GM21723 (cell line): ENCODE measurements around the gene FXR2.
A peak's percentile ranks its signal among the peaks of the same experiment; 100 is the strongest.

Experiments used
- ATAC-seq: cut with Tn5 transposase; IDR thresholded peaks from one replicate; pipeline ENCODE4 v1.9.1; 2021; ENCODE audit warnings: mild to moderate bottlenecking, moderate library complexity; ENCODE audit not compliant: unreplicated experiment

FXR2 gene

DNA sequence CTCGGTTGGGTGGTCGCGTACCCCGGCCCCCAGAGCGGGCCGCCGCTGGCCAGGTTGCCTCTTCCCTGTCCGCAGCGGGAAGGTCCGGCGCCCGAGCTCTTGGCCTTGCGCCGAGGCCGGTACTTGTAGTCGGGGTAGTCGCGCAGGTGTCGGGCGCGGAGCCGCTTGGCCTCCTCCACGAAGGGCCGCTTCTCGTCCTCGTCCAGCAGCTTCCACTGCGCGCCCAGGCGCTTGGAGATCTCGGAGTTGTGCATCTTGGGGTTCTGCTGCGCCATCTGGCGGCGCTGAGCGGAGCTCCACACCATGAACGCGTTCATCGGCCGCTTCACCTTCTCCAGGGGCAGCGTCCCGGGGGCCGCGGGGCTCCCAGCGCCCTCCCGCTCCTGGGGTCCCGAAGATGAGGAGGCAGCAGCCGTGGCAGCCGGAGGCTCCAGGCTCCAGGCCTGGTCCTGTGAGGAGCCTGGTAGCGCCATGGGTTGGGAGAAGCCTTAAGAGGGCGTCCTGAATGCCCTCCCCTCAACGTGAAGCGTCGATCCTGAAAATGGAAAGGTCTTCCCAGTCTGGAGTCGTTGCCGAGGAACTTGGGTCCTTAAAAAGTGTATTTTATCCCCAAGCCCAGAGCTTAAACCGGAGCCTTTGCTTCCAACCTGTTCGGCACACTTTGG, 25.4 kb downstream of the FXR2 start:
- no peak for ATAC-seq

GRCh38 chr17:7588553-7589203, 26.0 kb downstream of the FXR2 start:
- no peak for ATAC-seq

DNA sequence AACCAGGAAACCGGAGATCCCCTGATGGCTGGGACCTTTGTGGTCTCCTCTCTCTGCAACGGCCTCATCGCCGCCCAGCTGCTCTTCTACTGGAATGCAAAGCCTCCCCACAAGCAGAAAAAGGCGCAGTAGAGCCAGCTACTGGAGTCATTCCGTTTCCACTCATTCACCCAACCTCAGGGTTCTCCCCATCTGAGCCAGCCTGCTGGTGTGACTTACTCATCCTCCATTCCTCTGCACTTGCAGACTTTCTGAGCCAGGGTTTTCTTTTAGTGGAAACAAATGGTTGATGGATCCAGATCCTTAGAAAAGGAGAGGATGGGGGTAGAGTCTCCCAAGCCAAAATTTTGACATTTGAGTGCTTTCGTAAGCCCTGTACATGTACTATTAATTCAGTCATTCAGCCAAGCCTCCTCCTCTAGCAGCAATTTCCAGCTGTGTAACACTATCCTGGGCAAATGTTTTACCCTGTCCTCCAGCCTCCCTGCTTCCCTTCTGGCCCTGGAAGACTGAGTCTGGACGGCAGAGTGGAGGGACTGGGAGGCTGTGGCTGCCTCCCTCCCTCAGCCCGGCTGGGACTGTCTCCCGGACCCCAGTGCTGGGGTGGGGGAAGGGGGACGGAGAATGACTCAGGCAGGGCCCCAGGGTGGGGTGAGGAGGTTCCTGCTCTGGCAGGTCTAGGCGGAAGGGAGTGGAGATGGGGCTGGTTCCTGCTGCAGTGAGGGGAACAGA, 27.1 kb downstream of the FXR2 start:
- ATAC-seq: no peak

DNA sequence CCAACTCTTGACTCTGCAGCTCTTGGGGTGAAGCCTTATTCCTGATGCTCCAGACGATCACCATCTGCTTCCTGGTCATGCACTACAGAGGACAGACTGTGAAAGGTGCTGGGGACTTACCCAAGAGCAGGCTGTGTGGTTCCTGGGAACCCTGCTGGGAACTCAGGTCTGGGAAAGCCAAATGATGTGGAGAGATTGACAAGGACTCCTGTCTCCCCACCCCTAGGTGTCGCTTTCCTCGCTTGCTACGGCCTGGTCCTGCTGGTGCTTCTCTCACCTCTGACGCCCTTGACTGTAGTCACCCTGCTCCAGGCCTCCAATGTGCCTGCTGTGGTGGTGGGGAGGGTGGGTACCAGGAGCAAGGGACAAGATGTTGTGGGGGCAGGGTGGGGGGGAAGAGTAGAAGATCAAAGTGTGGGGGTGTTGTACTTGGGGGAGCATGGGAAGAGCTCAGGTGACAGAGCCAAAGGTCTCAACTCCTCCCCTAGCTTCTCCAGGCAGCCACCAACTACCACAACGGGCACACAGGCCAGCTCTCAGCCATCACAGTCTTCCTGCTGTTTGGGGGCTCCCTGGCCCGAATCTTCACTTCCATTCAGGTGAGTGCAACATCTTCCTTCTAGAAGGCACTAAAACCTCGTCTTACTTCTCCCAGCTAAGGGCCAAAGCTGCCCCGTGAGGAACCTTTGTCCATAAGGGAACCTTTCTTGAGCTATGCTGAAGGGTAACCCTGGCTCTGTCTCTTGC, 27.9 kb downstream of the FXR2 start:
- ATAC-seq: no peak

DNA sequence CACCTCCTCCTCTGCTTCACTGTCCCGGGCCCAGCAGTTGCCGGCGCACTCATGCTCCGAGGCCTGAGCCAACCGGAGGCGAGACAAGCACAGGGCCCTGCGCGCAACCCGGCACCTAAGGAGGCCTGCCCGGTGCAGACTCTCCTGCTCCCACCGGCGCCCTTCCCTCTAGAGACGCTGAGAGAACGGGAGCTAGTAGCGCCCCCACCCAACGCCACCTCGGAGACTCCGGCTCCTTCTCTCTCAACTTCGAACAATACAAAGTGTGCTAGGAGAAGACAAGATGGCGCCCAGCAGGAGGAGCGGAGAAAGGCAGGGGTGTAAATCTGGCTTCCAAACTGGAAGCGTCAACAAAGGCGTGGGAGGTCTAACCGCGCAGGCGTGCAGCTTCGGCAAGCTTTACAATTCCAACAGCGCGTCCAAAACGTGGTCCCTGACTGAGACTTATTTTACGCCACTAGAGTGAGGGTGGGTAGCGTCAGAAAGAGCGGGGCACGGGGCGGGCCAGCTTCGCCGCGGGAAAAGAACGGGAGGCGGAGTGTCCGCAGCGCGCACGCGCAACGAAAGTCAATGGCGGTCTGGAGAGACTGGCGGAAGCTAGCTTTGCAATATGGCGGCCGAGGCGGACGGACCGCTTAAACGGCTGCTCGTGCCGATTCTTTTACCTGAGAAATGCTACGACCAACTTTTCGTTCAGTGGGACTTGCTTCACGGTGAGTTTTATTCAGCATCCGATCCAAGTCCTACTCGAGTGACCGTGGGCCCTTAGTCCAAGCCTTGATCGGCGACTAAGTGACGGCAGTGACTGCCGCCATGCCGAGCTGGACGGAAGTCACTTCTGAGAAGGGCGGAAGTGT, 31.2 kb downstream of the FXR2 start, which contains the start of gene MPDU1:
TSS of gene MPDU1 (plus strand) at position 600 of the 857 bp plus-strand sequence. CDS start at position 611, 11 bp downstream.
- peak; percentile 68 for ATAC-seq

DNA sequence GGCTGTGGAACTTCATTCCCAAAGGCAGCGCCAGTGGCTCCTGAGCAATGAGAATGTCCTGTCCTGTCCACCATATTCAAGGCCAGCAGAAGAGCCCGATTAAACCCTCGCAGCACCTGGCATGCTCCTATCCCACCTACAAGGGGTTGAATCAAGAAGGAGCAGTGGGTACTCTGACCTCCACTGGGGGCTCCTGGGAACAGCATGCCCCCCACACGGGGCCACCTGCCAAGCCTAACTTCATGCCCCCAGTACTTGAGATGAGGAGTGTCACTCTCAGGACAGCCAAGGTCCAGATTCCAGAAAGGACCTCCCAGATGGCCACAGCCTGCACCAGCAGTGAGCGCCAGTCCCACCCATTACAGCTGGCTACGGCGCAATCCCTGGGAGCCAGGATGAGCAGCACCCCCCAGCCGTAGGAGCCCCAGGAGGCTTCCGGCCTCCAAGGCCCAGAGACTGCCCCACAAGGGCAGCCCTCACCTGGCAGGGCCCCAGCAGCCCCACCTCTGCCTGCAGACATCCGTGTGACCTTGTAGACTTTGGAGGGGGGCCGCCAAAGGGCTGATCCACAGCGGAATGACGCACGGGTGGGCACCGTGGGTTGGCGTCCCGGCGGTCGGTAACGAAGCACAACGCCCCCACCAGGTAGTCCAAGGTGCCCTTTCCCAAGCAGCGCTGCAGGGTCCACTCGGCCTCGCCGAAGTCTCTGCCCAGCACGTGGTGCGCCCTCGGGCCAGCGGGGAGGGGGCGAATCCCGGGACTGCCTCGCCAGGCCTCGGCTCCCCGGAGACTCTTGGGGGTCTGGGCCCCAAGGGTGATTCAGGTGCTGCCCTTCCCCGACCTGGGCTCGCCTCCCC, 32.1 kb downstream of the FXR2 start:
- ATAC-seq: no peak

- ATAC-seq: no peak
Observed at GRCh38 chr17:7580604-7581575, 33.8 kb downstream of the FXR2 start.

- ATAC-seq: no peak
Observed at GRCh38 chr17:7579834-7580603, 34.7 kb downstream of the FXR2 start.

- no peak for ATAC-seq
Observed at GRCh38 chr17:7579001-7579833, 35.5 kb downstream of the FXR2 start, which contains the start of gene CD68. Gene CD68, plus strand, starts transcription at chr17:7579638. Its CDS starts 40 bp downstream, at chr17:7579678.

- no peak for ATAC-seq
Observed at GRCh38 chr17:7577327-7578199, 37.1 kb downstream of the FXR2 start.

DNA sequence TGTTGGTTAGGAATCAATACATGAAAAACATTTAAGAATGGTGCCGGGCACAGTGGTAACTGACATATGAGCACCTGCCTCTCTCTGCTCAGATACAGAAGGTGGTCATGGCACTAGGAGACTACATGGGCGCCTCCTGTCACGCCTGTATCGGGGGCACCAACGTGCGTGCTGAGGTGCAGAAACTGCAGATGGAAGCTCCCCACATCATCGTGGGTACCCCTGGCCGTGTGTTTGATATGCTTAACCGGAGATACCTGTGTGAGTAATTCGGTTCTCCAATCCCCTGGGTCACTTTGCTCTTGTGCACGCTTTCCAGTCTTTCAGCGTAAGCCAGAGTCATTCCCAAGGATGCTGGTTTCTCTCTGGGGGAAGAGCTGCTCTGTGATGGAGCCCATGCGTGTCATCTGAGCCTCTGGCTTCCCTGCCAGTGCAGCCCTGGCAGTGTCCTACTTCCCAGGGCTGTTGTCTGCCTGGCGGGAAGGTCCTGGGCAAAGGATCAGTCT, 38.2 kb downstream of the FXR2 start:
- no peak for ATAC-seq

GRCh38 chr17:7575959-7576358, 38.7 kb downstream of the FXR2 start:
- ATAC-seq: no peak

DNA sequence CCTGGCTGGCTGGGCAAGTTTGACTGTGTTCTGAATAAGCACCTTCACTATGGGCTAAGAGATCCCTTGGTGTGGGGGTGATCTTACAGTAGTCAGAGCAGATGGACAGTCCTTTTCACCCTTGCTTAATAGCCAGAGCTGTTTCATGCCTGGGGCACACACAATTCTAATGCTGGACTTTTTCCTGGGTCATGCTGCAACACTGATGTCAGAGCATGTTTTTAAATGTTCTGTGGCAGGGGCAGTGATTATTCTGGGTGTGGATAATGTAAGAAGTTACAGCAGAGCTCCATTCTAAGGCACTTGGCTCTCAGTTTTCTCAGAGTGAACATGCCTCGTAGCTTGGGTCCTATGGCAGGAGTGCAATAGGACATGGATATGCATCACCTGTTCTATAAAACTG, 39.2 kb downstream of the FXR2 start:
- no peak for ATAC-seq

- ATAC-seq: no peak
Observed at GRCh38 chr17:7574176-7574953, 40.3 kb downstream of the FXR2 start.
